ENCODE measurements around the gene SPATA20. TPM values are rescaled to one million over a fixed set of nuclear protein-coding genes. Genes with fewer than 3 reads are reported as not detected.

Gene SPATA20
- total RNA-seq, 2 experiments from 2014 or later, result 10.2 to 10.3 TPM

DNA sequence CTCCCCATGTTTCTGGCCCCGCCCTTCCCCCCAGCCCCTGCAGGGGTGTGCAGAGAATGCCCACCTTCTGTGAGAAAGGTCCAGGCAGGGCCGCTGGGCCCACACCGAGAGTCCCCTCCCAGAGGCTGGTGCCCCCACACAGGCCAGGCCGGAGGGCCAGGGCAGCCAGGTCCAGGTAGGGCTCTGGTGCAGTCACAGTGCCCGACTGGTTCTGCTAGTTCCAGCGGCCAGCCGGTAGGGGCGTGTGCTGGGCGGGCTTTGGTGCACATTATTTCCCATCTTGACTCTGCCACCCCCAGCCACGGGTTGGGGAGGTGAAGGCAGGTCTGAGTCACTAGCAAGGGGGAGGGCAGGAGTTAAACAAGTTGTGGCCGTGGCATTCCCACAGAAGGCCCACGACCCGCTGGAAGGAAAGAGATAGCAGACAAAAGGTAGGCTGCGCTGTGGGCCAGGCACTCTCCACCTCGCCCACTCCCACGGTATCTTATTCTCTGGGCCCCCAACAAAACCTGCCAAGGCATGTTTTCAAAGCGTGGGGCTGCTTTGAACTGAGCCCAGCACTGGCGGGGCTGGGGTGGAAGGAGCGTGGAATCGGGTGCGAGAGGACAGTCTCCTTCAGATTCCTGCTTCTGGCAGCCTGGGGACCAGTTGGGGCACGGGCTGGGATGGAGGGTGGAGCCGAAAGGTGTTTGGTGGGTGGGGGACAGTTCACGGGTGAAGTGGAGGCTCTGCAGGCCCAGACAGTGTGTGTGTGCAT is 12.6 kb upstream of the SPATA20 start:
- ChIA-PET POLR2A (interaction anchor here (0.6 kb wide), 1 partner anchor 62 kb away, joined by 3 read pairs; no protein-coding TSS in a partner anchor), CTCF (no interaction called here)
- peaks cover 20% of the 10 kb centered on the region for H3K4me1 ChIP-seq (ENCODE audit: insufficient read depth, low read length)
- no peak overlapping the region for H3K4me3 ChIP-seq (ENCODE audit: low read length)
- Mint-ChIP-seq H3K27me3 (peaks cover 68% of the 10 kb centered on the region), H3K9me3 (no peaks in the 10 kb centered on the region), H3K4me1 (ENCODE audit: low read depth) (peaks cover 9% of the 10 kb centered on the region), H3K4me3 (no peak overlapping the region), H3K36me3 (ENCODE audit: low read depth) (no peaks in the 10 kb centered on the region), H3K27ac (no peak overlapping the region)
- TF ChIP-seq, protein P1, sequence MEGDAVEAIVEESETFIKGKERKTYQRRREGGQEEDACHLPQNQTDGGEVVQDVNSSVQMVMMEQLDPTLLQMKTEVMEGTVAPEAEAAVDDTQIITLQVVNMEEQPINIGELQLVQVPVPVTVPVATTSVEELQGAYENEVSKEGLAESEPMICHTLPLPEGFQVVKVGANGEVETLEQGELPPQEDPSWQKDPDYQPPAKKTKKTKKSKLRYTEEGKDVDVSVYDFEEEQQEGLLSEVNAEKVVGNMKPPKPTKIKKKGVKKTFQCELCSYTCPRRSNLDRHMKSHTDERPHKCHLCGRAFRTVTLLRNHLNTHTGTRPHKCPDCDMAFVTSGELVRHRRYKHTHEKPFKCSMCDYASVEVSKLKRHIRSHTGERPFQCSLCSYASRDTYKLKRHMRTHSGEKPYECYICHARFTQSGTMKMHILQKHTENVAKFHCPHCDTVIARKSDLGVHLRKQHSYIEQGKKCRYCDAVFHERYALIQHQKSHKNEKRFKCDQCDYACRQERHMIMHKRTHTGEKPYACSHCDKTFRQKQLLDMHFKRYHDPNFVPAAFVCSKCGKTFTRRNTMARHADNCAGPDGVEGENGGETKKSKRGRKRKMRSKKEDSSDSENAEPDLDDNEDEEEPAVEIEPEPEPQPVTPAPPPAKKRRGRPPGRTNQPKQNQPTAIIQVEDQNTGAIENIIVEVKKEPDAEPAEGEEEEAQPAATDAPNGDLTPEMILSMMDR (IDR thresholded peaks at IDR 0.05), result peak; percentile 16
- H3K27me3 ChIP-seq (ENCODE audit: control insufficient read depth in 1 of 2, insufficient read depth in 2 of 2, low read length in 2 of 2), result peaks cover 36 to 37% of the 10 kb centered on the region in 2 experiments
- H3K9me3 ChIP-seq (ENCODE audit: control insufficient read depth in 1 of 2, insufficient read depth in 1 of 2, low read length in 2 of 2), result peaks cover 0 to 8% of the 10 kb centered on the region in 2 experiments
- DNase-seq, result no peak
- peak; percentile 51 for ATAC-seq (ENCODE audit: poor library complexity)
- no peaks in the 10 kb centered on the region for H3K36me3 ChIP-seq (ENCODE audit: insufficient read depth, low read length)
- H3K27ac ChIP-seq (ENCODE audit: low read depth in 1 of 2, low read length in 2 of 2), result no peak overlapping the region
- intact Hi-C loops (cut with DNase I, micrococcal nuclease), result no loop called here

DNA sequence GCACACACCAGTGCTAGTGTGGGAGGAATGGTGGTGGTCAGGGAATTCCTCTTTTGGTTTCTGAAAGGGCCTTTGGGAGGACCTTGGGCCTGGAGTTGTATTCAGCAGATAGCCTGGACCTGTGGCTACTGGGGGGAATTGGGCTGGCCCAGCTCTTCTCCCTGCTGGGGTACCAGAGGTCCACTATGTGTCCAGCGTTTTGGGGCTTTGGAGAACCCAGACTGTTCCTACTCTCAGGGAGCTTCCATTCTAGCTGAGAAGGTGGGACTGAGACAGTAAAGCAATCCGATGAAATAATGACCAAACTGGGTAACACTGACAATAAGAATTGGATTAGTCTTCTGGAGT is 12.0 kb upstream of the SPATA20 start:
- Mint-ChIP-seq H3K27me3 (peaks cover 62% of the 10 kb centered on the region), H3K4me3 (no peak overlapping the region), H3K4me1 (ENCODE audit: low read depth) (peaks cover 9% of the 10 kb centered on the region), H3K9me3 (no peaks in the 10 kb centered on the region), H3K36me3 (ENCODE audit: low read depth) (no peaks in the 10 kb centered on the region), H3K27ac (no peak overlapping the region)
- TF ChIP-seq, protein P1 (IDR thresholded peaks at IDR 0.05), result no peak
- DNase-seq, result no peak
- POLR2A ChIA-PET, result no interaction called here
- ATAC-seq (ENCODE audit: poor library complexity), result no peak
- intact Hi-C loops (cut with DNase I, micrococcal nuclease), result no loop called here
- CTCF ChIA-PET, result no interaction called here
- Histone ChIP-seq H3K4me1 (ENCODE audit: insufficient read depth, low read length) (peaks cover 20% of the 10 kb centered on the region), H3K27me3 (ENCODE audit: control insufficient read depth in 1 of 2, insufficient read depth in 2 of 2, low read length in 2 of 2) (peaks cover 35 to 37% of the 10 kb centered on the region in 2 experiments), H3K4me3 (ENCODE audit: low read length) (no peak overlapping the region), H3K36me3 (ENCODE audit: insufficient read depth, low read length) (no peaks in the 10 kb centered on the region), H3K27ac (ENCODE audit: low read depth in 1 of 2, low read length in 2 of 2) (no peak overlapping the region), H3K9me3 (ENCODE audit: control insufficient read depth in 1 of 2, insufficient read depth in 1 of 2, low read length in 2 of 2) (peaks cover 0 to 8% of the 10 kb centered on the region in 2 experiments)

DNA sequence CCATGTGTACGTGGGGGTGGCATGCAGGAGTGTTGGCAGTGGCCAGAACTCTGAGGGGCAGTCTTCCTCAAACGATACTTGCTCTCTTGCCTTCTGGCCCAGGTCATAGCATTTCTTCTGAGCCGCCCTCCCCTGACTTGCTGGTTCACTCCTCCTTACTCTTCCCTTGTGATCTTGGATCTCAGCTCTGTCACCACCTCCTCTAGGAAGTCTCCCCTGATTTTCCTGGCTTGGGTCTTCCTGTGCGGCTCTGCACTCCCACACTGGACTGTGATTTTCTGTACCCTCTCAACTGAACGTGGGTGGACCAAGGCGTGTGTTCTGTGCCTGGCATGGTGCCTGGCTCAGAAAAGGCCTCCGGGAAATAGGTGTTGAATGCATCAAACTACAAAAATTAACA is 11.6 kb upstream of the SPATA20 start:
- intact Hi-C loops (cut with DNase I, micrococcal nuclease), result no loop called here
- Mint-ChIP-seq H3K36me3 (ENCODE audit: low read depth) (no peaks in the 10 kb centered on the region), H3K4me3 (no peak overlapping the region), H3K4me1 (ENCODE audit: low read depth) (peaks cover 9% of the 10 kb centered on the region), H3K9me3 (no peaks in the 10 kb centered on the region), H3K27me3 (peaks cover 58% of the 10 kb centered on the region), H3K27ac (no peak overlapping the region)
- POLR2A ChIA-PET, result interaction anchor here (1.0 kb wide), 1 partner anchor 25 kb away, joined by 3 read pairs; the partner anchor contains the start of gene CACNA1G
- Histone ChIP-seq H3K4me1 (ENCODE audit: insufficient read depth, low read length) (peaks cover 20% of the 10 kb centered on the region), H3K36me3 (ENCODE audit: insufficient read depth, low read length) (no peaks in the 10 kb centered on the region), H3K4me3 (ENCODE audit: low read length) (no peak overlapping the region), H3K27ac (ENCODE audit: low read depth in 1 of 2, low read length in 2 of 2) (no peak overlapping the region), H3K9me3 (ENCODE audit: control insufficient read depth in 1 of 2, insufficient read depth in 1 of 2, low read length in 2 of 2) (peaks cover 0 to 8% of the 10 kb centered on the region in 2 experiments), H3K27me3 (ENCODE audit: control insufficient read depth in 1 of 2, insufficient read depth in 2 of 2, low read length in 2 of 2) (peaks cover 33 to 34% of the 10 kb centered on the region in 2 experiments)
- no peak for ATAC-seq (ENCODE audit: poor library complexity)
- DNase-seq, result no peak
- TF ChIP-seq, protein P1 (IDR thresholded peaks at IDR 0.05), result no peak
- CTCF ChIA-PET, result no interaction called here
